Body of pancreas (tissue), 4 donors: ENCODE results near the gene TMTC2.

Source experiments
- CTCF ChIP-seq, 7 experiments: fragments of 450-650 bp in 4 of 7; fragments of 200-600 bp in 3 of 7; sonication (generic) in 3 of 7; IDR thresholded peaks; one replicate each; pipeline ENCODE4 v1.5.1; 2016 to 2019; ENCODE audit warnings: antibody characterized with exemption in 7 of 7
- POLR2A ChIP-seq, 3 donors: fragments of 450-650 bp; IDR thresholded peaks; one replicate each; pipeline ENCODE4 v1.6.1; 2016; ENCODE audit warnings: antibody characterized with exemption in 3 of 3, mild to moderate bottlenecking in 2 of 3

GRCh38 chr12:82930301-82930700 is 243.6 kb downstream of the TMTC2 start:
- TF ChIP-seq CTCF (IDR thresholded peaks at IDR 0.05) (no peak), POLR2A (IDR thresholded peaks at IDR 0.05) (no peak)
